WTC11 (cell line): Measurements from ENCODE around the gene MMP26.

ENCODE experiments used
- TF ChIP-seq, protein P1 (sequence below): sonication (generic); formaldehyde crosslinking; conservative IDR thresholded peaks from 2 replicates; pipeline ENCODE4 v1.8.1; 2022; ENCODE audit warnings: mild to moderate bottlenecking, missing genetic modification reagents
- TF ChIP-seq, protein P2 (sequence below): fragments of 200-600 bp; IDR thresholded peaks from 2 replicates; pipeline ENCODE4 v1.8.0; 2022; ENCODE audit warnings: antibody characterized with exemption
- TF ChIP-seq, protein P3 (sequence below): sonication (generic); formaldehyde crosslinking; IDR thresholded peaks from 2 replicates; pipeline ENCODE4 v1.8.1; 2022; ENCODE audit warnings: missing genetic modification reagents, borderline replicate concordance

DNA sequence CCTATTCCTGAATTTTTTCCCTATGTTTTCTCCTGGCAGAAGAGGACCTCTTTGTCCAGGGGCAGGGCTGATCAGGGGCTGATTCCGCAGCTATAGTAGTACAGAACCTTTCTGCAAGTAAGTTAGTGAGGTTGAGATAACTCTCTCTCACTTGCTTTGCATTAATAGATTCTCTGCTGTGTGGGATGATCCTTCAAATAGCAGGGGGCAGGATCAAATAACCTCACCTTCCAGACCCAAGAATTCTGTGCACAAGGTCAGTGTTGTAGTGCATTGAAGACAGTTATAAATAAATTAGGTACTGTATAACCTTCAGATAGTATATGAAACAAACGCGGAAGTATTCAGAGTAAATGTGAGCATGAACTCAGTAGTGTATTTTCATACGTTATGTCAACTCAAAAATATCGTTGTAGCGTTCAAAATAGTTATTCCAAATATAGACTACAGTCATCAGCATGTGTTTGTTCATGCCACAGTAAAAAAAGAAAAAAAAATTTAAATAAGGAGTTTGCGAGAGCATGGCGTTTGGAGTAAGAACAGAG is 278 bp downstream of the MMP26 start:
- TF ChIP-seq, protein P1, sequence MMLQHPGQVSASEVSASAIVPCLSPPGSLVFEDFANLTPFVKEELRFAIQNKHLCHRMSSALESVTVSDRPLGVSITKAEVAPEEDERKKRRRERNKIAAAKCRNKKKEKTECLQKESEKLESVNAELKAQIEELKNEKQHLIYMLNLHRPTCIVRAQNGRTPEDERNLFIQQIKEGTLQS = no peak
- TF ChIP-seq, protein P2, sequence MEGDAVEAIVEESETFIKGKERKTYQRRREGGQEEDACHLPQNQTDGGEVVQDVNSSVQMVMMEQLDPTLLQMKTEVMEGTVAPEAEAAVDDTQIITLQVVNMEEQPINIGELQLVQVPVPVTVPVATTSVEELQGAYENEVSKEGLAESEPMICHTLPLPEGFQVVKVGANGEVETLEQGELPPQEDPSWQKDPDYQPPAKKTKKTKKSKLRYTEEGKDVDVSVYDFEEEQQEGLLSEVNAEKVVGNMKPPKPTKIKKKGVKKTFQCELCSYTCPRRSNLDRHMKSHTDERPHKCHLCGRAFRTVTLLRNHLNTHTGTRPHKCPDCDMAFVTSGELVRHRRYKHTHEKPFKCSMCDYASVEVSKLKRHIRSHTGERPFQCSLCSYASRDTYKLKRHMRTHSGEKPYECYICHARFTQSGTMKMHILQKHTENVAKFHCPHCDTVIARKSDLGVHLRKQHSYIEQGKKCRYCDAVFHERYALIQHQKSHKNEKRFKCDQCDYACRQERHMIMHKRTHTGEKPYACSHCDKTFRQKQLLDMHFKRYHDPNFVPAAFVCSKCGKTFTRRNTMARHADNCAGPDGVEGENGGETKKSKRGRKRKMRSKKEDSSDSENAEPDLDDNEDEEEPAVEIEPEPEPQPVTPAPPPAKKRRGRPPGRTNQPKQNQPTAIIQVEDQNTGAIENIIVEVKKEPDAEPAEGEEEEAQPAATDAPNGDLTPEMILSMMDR = no peak
- TF ChIP-seq, protein P3, sequence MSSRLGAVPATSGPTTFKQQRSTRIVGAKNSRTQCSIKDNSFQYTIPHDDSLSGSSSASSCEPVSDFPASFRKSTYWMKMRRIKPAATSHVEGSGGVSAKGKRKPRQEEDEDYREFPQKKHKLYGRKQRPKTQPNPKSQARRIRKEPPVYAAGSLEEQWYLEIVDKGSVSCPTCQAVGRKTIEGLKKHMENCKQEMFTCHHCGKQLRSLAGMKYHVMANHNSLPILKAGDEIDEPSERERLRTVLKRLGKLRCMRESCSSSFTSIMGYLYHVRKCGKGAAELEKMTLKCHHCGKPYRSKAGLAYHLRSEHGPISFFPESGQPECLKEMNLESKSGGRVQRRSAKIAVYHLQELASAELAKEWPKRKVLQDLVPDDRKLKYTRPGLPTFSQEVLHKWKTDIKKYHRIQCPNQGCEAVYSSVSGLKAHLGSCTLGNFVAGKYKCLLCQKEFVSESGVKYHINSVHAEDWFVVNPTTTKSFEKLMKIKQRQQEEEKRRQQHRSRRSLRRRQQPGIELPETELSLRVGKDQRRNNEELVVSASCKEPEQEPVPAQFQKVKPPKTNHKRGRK (CRISPR knock-in tag) = no peak
